Activated naive CD8-positive, alpha-beta T cell treated with anti-CD3 and anti-CD28 coated beads for 36 hours (primary cell): Measurements from ENCODE around the gene ADAMTS14. TPM values are rescaled to one million over a fixed set of nuclear protein-coding genes. Genes with fewer than 3 reads are reported as not detected.

ENCODE experiments used
- DNase-seq: peaks from one replicate; pipeline ENCODE4 v3.0.0; 2021
- H3K27ac Mint-ChIP-seq: one replicate; pipeline ENCODE4 v1.8.0; 2022; ENCODE audit warnings: mild to moderate bottlenecking, moderate library complexity, mixed read lengths
- H3K27me3 Mint-ChIP-seq: one replicate; pipeline ENCODE4 v1.8.0; 2022; ENCODE audit warnings: mild to moderate bottlenecking, mixed read lengths
- H3K36me3 Mint-ChIP-seq: one replicate; pipeline ENCODE4 v1.8.0; 2021; ENCODE audit warnings: mild to moderate bottlenecking, mixed read lengths
- H3K4me1 Mint-ChIP-seq: one replicate; pipeline ENCODE4 v1.8.0; 2021; ENCODE audit warnings: mixed read lengths
- H3K4me3 Mint-ChIP-seq: one replicate; pipeline ENCODE4 v1.8.0; 2022; ENCODE audit warnings: mild to moderate bottlenecking, moderate library complexity, mixed read lengths
- H3K9me3 Mint-ChIP-seq: one replicate; pipeline ENCODE4 v1.8.0; 2022; ENCODE audit warnings: mixed read lengths
- total RNA-seq, 2 experiments: library from RNA; stranded (reverse); gene quantifications; one replicate each; pipeline ENCODE4 v1.2.3, GENCODE V29; 2021

ADAMTS14 gene
- total RNA-seq, 2 experiments from 2014 or later = 0.06 to 0.10 TPM

DNA sequence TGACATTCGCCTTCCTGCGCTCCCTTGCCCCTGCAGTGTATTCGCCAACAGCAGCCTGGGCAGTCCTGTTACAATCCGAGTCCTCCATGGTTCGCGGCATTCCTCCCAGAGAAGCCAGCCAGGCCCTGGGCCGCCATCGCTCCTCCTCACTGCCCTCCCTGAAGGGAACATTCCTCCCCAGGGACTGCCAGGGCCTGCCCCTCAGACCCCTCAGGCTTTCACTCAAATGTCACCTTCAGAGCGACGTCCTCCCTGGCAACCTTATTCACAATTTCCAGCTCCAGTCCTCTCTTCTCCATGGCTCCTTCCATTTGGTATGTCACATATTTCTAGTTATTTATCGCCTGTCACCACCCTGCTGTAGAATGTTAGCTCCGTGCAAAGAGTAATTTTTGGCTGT lies 17.4 kb downstream of the ADAMTS14 start:
- no peaks in the 10 kb centered on the region for H3K9me3 Mint-ChIP-seq
- H3K4me3 Mint-ChIP-seq = no peak overlapping the region
- DNase-seq = no peak
- no peaks in the 10 kb centered on the region for H3K27me3 Mint-ChIP-seq
- no peaks in the 10 kb centered on the region for H3K36me3 Mint-ChIP-seq
- no peaks in the 10 kb centered on the region for H3K4me1 Mint-ChIP-seq
- H3K27ac Mint-ChIP-seq = no peak overlapping the region

DNA sequence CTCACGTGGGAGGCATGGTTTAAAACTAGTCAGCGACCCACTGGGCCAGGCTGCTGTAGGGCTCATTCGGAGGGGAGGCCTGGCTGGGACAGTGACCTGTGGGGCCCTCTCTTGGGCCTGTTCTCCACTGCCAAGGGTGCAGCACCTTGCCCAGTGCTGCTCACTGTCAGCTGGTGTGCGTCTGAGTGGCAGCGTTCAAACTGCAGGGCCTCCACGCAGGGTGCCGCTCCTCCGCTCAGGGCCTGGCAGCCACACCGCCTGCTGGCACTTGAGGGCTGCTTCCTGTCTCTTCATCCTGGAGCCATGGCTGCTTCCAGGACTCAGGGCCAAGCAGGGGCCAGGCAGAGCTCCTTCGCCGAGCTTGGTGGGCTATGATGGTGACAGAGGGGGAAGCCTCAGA lies 18.3 kb downstream of the ADAMTS14 start:
- Mint-ChIP-seq H3K27ac (no peak overlapping the region), H3K27me3 (no peaks in the 10 kb centered on the region), H3K9me3 (no peaks in the 10 kb centered on the region), H3K4me1 (no peaks in the 10 kb centered on the region), H3K36me3 (no peaks in the 10 kb centered on the region), H3K4me3 (no peak overlapping the region)
- DNase-seq = no peak

DNA sequence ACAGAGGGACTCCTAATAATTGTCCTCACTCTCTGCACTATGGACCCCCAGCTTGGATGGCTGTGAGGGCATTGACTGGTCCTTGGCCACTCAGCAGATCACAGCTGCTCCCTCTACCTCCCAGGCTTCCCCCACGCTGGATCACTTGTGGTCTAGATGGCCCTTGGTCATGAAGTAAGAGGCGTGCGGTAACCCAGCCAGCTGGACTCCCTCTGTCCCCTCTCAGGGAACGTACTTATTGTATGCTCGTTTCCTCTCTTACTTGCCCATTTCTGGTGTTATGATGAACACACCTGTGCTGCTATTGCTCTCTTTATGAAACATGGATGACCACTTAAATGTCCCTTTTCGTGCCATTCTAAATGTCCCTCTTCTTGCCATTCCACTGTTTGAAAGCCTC lies 19.3 kb downstream of the ADAMTS14 start:
- no peaks in the 10 kb centered on the region for H3K4me1 Mint-ChIP-seq
- no peak overlapping the region for H3K4me3 Mint-ChIP-seq
- H3K36me3 Mint-ChIP-seq = no peaks in the 10 kb centered on the region
- no peak overlapping the region for H3K27ac Mint-ChIP-seq
- no peaks in the 10 kb centered on the region for H3K9me3 Mint-ChIP-seq
- H3K27me3 Mint-ChIP-seq = no peaks in the 10 kb centered on the region
- DNase-seq = no peak

DNA sequence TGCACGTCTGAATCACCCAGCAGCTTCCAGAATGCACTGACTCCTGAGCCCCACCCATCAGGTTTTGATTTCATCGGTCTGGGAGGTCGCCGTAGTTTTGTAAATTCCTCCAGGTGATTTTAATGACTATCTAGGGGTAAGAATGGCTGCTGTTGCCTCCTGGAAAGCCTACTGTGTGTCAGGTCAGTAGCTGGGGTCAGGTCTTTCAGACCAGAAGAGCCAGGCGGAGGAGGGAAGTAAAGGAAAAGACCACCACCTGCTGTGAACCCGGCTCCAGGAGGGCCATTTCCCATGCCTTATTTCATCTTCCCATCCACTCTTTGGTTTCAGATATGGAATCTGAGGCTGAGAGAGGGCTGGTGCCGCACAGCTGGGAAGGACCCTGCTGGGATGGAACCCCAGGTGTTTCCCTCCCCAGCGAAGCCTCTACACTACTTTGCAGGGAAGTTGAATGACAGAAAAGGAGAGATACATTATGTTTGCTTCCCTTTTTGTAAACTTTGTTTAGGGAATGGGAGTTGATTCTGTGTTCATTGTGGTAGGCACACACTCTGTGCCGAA lies 19.8 kb downstream of the ADAMTS14 start:
- Mint-ChIP-seq H3K4me1 (no peaks in the 10 kb centered on the region), H3K27me3 (no peaks in the 10 kb centered on the region), H3K27ac (no peak overlapping the region), H3K9me3 (no peaks in the 10 kb centered on the region), H3K4me3 (no peak overlapping the region), H3K36me3 (no peaks in the 10 kb centered on the region)
- DNase-seq = no peak

DNA sequence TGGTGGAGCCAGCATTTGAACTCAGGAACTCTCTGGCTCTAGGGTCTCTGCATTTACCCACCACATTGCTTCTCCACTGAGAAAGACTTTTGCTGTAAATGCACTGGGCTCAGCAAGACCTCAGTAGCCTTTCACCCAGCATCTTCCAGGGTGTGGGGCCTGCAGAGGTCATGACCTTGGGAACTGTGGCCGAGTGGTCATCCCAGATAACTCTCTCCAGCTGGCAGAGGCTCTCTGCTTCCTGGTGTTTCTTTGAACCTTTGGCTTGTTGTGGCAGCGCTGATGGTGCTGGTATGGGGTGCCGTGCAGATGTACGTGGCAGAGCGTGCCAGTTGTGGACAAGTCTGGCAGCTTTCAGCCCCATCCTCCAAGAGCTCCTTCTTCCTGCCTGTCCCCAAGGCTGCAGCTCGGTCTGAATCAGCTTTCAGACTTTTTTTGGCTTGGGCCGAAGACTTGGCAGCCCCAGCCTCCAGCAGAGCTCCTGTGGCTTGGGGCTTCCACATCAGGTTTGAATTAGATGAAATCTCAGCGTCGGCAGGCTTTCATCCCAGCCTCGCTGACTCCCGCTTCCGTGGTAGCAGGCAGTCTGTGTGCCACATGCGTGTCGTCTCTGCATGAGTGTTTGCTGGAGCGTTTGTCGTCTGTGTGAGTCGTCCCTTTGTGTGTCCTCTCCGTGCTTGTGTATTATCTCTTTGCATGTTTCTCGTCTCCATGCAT lies 21.5 kb downstream of the ADAMTS14 start:
- no peak for DNase-seq
- H3K9me3 Mint-ChIP-seq = no peaks in the 10 kb centered on the region
- H3K4me1 Mint-ChIP-seq = no peaks in the 10 kb centered on the region
- H3K4me3 Mint-ChIP-seq = no peak overlapping the region
- H3K27ac Mint-ChIP-seq = no peak overlapping the region
- H3K36me3 Mint-ChIP-seq = no peaks in the 10 kb centered on the region
- no peaks in the 10 kb centered on the region for H3K27me3 Mint-ChIP-seq

DNA sequence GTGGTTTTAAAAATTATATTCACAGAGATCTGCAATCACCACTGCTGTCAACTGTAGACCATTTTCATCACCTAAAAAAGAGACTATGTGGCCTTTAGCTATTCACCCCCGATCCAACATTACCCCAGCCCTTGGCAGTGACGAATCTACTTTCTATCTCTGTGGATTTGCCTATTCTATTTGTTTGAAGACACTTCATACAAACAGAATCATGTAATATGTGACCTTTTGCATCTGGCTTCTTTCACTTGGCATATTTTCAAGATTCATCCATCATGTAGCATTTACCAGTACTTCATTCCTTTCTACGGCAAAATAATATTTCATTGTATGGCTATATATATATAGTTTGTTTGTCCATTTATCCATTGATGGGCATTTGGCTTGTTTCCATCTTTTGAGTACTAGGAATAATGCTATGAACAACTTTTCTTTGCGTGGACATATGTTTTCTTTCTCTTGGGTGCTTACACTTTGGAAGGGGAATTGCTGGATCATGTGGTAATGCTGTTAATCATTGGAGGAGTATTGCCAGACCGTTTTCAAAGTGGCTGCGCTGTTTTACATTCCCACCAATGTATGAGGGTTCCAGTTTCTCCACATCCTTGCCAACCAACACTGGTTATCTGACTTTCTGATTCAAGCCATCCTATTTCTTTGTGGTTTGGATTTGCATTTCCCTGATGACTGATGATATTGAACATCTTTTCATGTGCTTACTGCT lies 22.3 kb downstream of the ADAMTS14 start:
- Mint-ChIP-seq H3K4me1 (no peaks in the 10 kb centered on the region), H3K9me3 (no peaks in the 10 kb centered on the region), H3K27me3 (no peaks in the 10 kb centered on the region), H3K27ac (no peak overlapping the region), H3K36me3 (no peaks in the 10 kb centered on the region), H3K4me3 (no peak overlapping the region)
- DNase-seq = no peak

DNA sequence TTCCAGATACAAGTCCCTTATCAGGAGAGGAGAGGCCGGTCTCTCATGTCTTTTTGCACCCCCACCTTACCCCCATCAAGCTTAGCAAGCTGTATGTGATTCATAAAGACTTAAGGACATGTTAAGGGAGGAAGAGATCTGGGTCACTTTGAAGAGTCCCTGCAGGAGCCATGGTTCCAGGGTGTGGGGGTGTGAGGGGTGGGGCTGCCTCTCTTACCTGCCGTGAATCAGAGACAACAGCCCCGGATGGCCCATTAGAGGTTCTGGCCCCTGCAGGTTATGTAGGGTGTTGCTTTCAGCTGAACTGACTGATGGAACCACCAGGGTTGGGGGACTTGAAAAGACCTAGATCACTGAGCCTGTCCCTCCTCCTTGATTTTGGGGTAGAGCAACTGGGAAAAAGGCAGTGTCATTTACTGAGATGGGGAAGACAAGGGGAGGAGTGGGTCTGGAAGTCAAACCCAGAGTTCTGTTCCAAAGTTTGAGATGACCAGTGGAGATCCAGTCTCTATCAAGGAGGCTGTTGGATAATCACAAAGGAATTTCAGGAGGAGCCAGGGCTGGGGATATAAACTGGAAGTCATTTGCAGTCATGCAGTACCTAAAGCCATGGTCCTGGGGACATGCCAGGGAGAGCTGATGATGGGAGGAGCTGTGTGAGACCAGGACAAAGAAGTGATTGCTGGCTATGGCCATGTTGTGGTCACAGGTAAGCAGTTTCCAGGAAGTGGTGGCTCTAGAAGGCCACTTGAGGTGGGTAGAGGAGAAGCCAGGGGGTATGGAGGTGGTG lies 23.1 kb downstream of the ADAMTS14 start:
- Mint-ChIP-seq H3K36me3 (no peaks in the 10 kb centered on the region), H3K4me3 (no peak overlapping the region), H3K9me3 (no peaks in the 10 kb centered on the region), H3K27ac (no peak overlapping the region), H3K4me1 (no peaks in the 10 kb centered on the region), H3K27me3 (no peaks in the 10 kb centered on the region)
- DNase-seq = no peak

DNA sequence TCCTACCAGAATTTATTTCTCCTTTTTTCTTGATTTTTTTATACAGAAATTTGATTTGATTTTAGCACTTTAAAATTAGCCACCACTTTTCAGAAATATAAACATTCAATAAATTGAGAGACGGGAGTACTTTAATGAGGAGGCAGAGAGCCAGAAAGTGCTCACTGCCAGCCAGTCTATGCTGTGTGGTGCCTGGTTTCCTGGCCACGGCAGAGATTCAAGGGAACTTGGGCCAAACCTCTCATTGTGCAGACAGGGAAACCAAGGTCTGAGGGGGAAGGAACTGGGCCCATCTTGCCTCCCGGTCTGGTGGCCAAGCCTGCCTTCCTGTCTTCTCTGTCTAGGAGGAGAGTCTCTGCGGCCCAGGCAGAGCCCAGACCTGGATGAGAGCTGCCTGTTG lies 25.9 kb downstream of the ADAMTS14 start:
- H3K9me3 Mint-ChIP-seq = no peaks in the 10 kb centered on the region
- H3K36me3 Mint-ChIP-seq = no peaks in the 10 kb centered on the region
- H3K27me3 Mint-ChIP-seq = no peaks in the 10 kb centered on the region
- H3K27ac Mint-ChIP-seq = no peak overlapping the region
- no peak overlapping the region for H3K4me3 Mint-ChIP-seq
- H3K4me1 Mint-ChIP-seq = no peaks in the 10 kb centered on the region
- DNase-seq = no peak

DNA sequence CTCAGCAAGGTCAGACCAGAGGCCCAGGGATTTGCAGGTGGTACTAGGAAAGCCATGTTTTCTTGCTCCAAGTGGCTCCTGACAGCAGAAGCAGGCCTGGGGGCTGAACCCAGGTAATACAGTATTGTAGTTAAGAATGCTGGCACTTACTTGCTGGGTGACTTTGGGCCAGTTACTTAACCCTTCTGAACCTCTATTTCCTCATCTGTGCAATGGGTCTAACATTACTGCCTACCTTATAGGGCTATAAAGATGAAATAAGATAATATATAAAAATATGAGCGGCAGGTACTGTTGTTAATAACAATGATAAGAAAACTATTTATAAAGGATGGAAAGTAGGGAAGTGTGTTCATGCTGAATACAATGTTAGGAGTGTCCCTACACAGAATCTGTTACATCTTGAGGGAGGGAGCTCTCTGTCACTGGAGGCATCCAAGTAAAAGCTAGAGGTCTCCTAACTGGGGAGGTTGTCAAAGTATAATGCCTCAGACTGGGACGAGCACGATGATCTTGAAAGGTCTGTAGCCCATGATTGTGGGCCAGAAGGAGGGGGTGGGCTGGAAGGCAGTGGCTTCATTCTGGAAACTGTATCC lies 26.9 kb downstream of the ADAMTS14 start:
- no peak overlapping the region for H3K4me3 Mint-ChIP-seq
- no peaks in the 10 kb centered on the region for H3K9me3 Mint-ChIP-seq
- H3K4me1 Mint-ChIP-seq = no peaks in the 10 kb centered on the region
- H3K36me3 Mint-ChIP-seq = no peaks in the 10 kb centered on the region
- no peak for DNase-seq
- H3K27ac Mint-ChIP-seq = no peak overlapping the region
- no peaks in the 10 kb centered on the region for H3K27me3 Mint-ChIP-seq

DNA sequence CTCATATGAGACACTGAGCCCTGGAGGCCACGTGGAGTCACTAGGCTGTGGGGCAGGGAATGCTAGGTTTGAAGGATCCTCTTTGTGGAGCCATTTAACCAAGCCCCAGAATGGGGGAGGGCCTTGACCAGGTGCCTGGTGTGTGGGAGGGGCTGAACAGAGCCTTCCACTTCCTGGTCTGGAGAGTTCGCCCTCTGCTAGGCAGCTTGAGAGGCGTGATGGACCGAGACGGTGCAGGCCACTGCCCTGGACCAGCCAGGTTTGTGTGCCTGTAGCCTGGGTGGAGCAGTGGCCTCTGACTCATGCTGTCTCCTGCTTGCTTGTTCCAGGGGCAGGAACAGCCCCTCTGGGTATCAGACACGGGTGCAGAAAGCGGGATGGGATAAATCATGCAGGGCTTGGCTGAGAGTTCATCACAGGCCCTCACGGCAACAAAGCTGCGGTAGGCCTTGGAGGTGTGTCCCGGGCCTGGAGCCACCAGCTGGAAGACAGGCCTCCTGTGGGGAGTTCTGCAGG lies 27.4 kb downstream of the ADAMTS14 start:
- DNase-seq = no peak
- Mint-ChIP-seq H3K27me3 (no peaks in the 10 kb centered on the region), H3K4me1 (no peaks in the 10 kb centered on the region), H3K4me3 (no peak overlapping the region), H3K27ac (no peak overlapping the region), H3K9me3 (no peaks in the 10 kb centered on the region), H3K36me3 (no peaks in the 10 kb centered on the region)

DNA sequence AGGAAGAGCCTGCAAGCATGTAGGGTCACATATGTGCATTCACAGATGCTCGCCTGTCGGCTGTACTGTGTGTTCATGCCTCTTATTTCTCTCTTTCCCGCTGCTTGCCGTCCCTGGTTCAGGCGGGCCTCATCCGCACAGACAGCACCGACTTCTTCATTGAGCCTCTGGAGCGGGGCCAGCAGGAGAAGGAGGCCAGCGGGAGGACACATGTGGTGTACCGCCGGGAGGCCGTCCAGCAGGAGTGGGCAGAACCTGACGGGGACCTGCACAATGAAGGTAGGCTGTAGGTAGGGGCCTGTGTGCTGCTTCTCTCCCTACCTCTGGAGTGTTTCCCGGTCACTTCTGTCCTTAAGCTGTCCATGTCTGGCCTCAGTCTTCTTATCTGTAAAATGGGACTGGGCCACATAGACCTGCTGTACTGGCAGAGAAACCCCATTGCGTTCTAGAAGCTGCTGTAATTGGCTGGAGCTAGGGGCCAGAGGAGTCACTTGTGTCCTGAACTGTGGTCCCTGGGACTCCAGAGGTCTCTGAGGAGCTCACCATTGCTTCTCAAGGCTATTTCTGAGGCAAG lies 30.0 kb downstream of the ADAMTS14 start:
- Mint-ChIP-seq H3K27ac (no peak overlapping the region), H3K9me3 (no peaks in the 10 kb centered on the region)

DNA sequence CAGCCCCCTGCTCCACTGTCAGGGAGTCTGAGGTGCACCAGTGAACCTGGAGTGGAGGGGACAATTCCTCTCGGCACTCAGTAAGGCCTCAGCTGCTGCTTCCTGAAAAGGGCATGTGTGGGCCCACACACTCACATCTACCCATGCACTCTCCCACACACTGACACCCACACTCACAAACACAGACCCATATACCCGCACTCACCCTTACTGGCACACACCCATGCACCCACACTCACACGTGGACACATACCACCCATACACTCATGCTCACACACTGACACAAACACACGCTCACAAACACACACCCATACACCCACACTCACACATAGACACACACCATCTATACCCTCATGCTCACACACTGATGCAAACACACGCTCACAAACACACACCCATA lies 31.9 kb downstream of the ADAMTS14 start:
- H3K27me3 Mint-ChIP-seq = no peaks in the 10 kb centered on the region
- H3K4me1 Mint-ChIP-seq = no peaks in the 10 kb centered on the region
- H3K4me3 Mint-ChIP-seq = no peak overlapping the region
- H3K9me3 Mint-ChIP-seq = no peaks in the 10 kb centered on the region
- DNase-seq = no peak
- H3K36me3 Mint-ChIP-seq = no peaks in the 10 kb centered on the region
- H3K27ac Mint-ChIP-seq = no peak overlapping the region

More for the DNA sequence above, 30.0 kb downstream of the ADAMTS14 start:
- Mint-ChIP-seq H3K4me3 (no peak overlapping the region), H3K36me3 (no peaks in the 10 kb centered on the region), H3K4me1 (no peaks in the 10 kb centered on the region), H3K27me3 (no peaks in the 10 kb centered on the region)
- no peak for DNase-seq

DNA sequence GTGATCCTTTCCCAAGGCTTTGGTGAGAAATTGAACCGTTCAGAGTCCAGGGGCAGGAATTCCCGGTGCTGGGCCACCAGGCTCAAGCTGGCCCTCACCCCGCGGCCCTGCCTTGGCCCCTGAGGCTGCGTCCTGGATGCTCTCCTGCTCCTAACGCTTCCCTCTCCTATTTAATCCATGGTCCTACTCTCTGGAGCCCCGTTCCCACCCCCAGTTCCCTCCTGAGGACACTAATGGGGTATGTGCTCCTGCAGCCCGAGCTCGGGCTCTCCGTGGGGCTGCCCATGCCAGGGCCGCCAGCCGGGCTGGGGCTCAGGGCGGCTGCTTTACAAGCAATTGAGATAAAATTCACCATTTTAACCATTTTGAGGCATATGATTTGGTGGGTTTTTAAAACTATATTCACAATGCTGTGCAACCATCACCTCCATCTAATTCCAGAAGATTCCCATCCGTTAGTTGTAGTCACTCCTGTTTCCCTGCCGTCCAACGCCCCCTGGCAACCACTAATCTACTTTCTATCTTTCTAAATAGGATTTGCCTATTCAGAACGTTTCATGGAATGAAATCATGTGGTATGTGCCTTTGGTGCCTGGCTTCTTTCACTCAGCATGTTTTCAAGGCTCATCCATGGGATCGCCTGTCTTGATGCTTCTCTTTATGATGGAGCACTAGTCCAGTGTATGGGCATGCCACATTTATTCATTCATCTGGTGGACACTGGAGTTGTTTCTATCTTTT lies 33.0 kb downstream of the ADAMTS14 start:
- Mint-ChIP-seq H3K9me3 (no peaks in the 10 kb centered on the region), H3K27me3 (no peaks in the 10 kb centered on the region), H3K36me3 (no peaks in the 10 kb centered on the region), H3K4me1 (no peaks in the 10 kb centered on the region), H3K4me3 (no peak overlapping the region), H3K27ac (no peak overlapping the region)
- DNase-seq = no peak

DNA sequence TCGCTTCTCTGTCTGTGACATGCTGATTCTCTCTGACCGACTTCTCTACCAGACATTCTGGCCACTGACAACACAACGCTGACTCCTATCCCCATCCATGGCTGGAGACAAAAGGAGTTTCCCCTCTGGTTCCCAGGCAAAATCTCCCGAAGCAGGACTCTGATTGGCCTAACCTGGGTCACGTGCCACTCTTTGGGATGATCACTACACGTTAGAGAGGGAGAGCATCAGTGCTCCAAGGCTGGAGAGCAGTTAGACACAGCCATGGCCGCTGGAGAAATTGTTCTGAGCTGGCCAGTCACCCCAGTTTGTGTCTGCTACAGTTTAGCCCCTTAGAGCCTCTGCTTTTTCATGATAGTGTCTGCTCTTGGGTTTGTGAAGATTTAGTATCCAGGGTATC lies 38.9 kb downstream of the ADAMTS14 start:
- H3K36me3 Mint-ChIP-seq = no peaks in the 10 kb centered on the region
- no peaks in the 10 kb centered on the region for H3K9me3 Mint-ChIP-seq
- no peaks in the 10 kb centered on the region for H3K4me1 Mint-ChIP-seq
- no peak overlapping the region for H3K27ac Mint-ChIP-seq
- H3K4me3 Mint-ChIP-seq = no peak overlapping the region
- DNase-seq = no peak
- no peaks in the 10 kb centered on the region for H3K27me3 Mint-ChIP-seq
